ENCODE measurements around the gene CENPP. TPM values are rescaled to one million over a fixed set of nuclear protein-coding genes. Genes with fewer than 3 reads are reported as not detected.
A peak's percentile ranks its signal among the peaks of the same experiment; 100 is the strongest.

Gene CENPP
- total and polyA plus RNA-seq, 2 donors from 2014 or later = 1.2 to 4.2 TPM

GRCh38 chr9:92599938-92600461, 274.2 kb downstream of the CENPP start:
- H3K4me1 ChIP-seq (ENCODE audit: control insufficient read depth in 2 of 3, insufficient read depth in 2 of 3, low read depth in 1 of 3, low read length in 3 of 3) = peaks cover 0 to 17% (median 0%) of the 10 kb centered on the region in 3 donors
- no peak overlapping the region for H3K27ac ChIP-seq (ENCODE audit: low read depth in 2 of 2, low read length in 2 of 2)
- no peak for FAIRE-seq

GRCh38 chr9:92600462-92601261, 274.9 kb downstream of the CENPP start:
- no peaks in the 10 kb centered on the region for H3K27me3 ChIP-seq (ENCODE audit: control insufficient read depth, insufficient read depth, low read length)
- H3K9me3 ChIP-seq (ENCODE audit: control insufficient read depth in 2 of 3, insufficient read depth in 1 of 3, low read length in 3 of 3) = peaks cover 0 to 5% (median 0%) of the 10 kb centered on the region in 3 donors
- intact Hi-C loops (cut with DNase I) = no loop called here
- no peak for FAIRE-seq
- peaks cover 0 to 17% (median 0%) of the 10 kb centered on the region in 3 donors for H3K4me1 ChIP-seq (ENCODE audit: control insufficient read depth in 2 of 3, insufficient read depth in 2 of 3, low read depth in 1 of 3, low read length in 3 of 3)
- no peak for TF ChIP-seq CTCF (IDR thresholded peaks at IDR 0.05; ENCODE audit: borderline replicate concordance, extremely low read depth, insufficient read depth)
- H3K27ac ChIP-seq (ENCODE audit: low read depth in 2 of 2, low read length in 2 of 2) = peak overlapping the region in 1 of 2 donors; percentile 52
- peak overlapping the region in 1 of 3 donors; percentile 47 for H3K9ac ChIP-seq (ENCODE audit: low read length in 3 of 3)
- DNase-seq = peak in 1 of 5 donors; percentile 60
- H3K36me3 ChIP-seq (ENCODE audit: control insufficient read depth in 2 of 3, insufficient read depth in 3 of 3, low read length in 3 of 3) = no peaks in the 10 kb centered on the region
- H3K4me3 ChIP-seq (ENCODE audit: low read length in 3 of 3) = no peak overlapping the region

More at GRCh38 chr9:92599938-92600461, 274.2 kb downstream of the CENPP start:
- no peak overlapping the region for H3K4me3 ChIP-seq (ENCODE audit: low read length in 3 of 3)
- TF ChIP-seq CTCF (IDR thresholded peaks at IDR 0.05; ENCODE audit: borderline replicate concordance, extremely low read depth, insufficient read depth) = no peak
- peak in 1 of 5 donors; percentile 13 for DNase-seq
- peaks cover 0 to 5% (median 0%) of the 10 kb centered on the region in 3 donors for H3K9me3 ChIP-seq (ENCODE audit: control insufficient read depth in 2 of 3, insufficient read depth in 1 of 3, low read length in 3 of 3)
- no peaks in the 10 kb centered on the region for H3K36me3 ChIP-seq (ENCODE audit: control insufficient read depth in 2 of 3, insufficient read depth in 3 of 3, low read length in 3 of 3)
- no peak overlapping the region for H3K9ac ChIP-seq (ENCODE audit: low read length in 3 of 3)
- intact Hi-C loops (cut with DNase I) = no loop called here
- no peaks in the 10 kb centered on the region for H3K27me3 ChIP-seq (ENCODE audit: control insufficient read depth, insufficient read depth, low read length)

GRCh38 chr9:92601451-92601850, 275.7 kb downstream of the CENPP start:
- Histone ChIP-seq H3K9me3 (ENCODE audit: control insufficient read depth in 2 of 3, insufficient read depth in 1 of 3, low read length in 3 of 3) (peaks cover 0 to 5% (median 0%) of the 10 kb centered on the region in 3 donors), H3K4me3 (ENCODE audit: low read length in 3 of 3) (no peak overlapping the region), H3K4me1 (ENCODE audit: control insufficient read depth in 2 of 3, insufficient read depth in 2 of 3, low read depth in 1 of 3, low read length in 3 of 3) (peaks cover 0 to 17% (median 0%) of the 10 kb centered on the region in 3 donors), H3K27ac (ENCODE audit: low read depth in 2 of 2, low read length in 2 of 2) (peak overlapping the region in 1 of 2 donors; percentile 52), H3K27me3 (ENCODE audit: control insufficient read depth, insufficient read depth, low read length) (no peaks in the 10 kb centered on the region), H3K36me3 (ENCODE audit: control insufficient read depth in 2 of 3, insufficient read depth in 3 of 3, low read length in 3 of 3) (no peaks in the 10 kb centered on the region), H3K9ac (ENCODE audit: low read length in 3 of 3) (no peak overlapping the region)
- intact Hi-C loops (cut with DNase I) = no loop called here
- no peak for TF ChIP-seq CTCF (IDR thresholded peaks at IDR 0.05; ENCODE audit: borderline replicate concordance, extremely low read depth, insufficient read depth)
- DNase-seq (peak in 3 of 5 donors; percentile 37 to 60 (median 59)), FAIRE-seq (no peak)

Data from kidney (tissue), 14 donors.